Stimulated activated CD8-positive, alpha-beta memory T cell treated with anti-CD3 and anti-CD28 coated beads, Interleukin-7, amount 100 ng/mL, for 24 hours (primary cell): ENCODE results near the gene TECPR2.
"Not testable (repeated sequence)": the region's sequence is repeated elsewhere in the genome, so short reads cannot be mapped to it uniquely, and the experiment has no call there.

Experiments used
- DNase-seq: peaks from one replicate; pipeline ENCODE4 v3.0.0-alpha.2; 2020; ENCODE audit warnings: low read depth

Gene TECPR2

GRCh38 chr14:102528431-102529170, 165.9 kb downstream of the TECPR2 start:
- no peak for DNase-seq

- no peak for DNase-seq
Observed at GRCh38 chr14:102530828-102531478, 168.2 kb downstream of the TECPR2 start.

- DNase-seq: no peak
Observed at GRCh38 chr14:102532204-102532658, 169.5 kb downstream of the TECPR2 start.

GRCh38 chr14:102537981-102538601, 175.3 kb downstream of the TECPR2 start:
- DNase-seq: no peak

GRCh38 chr14:102538602-102539543, 176.1 kb downstream of the TECPR2 start:
- no peak for DNase-seq

- no peak for DNase-seq
Observed at GRCh38 chr14:102539544-102540314, 177.0 kb downstream of the TECPR2 start.

- DNase-seq: no peak
Observed at GRCh38 chr14:102540315-102541028, 177.7 kb downstream of the TECPR2 start.

- DNase-seq: not testable (repeated sequence)
Observed at GRCh38 chr14:102541029-102541491, 178.3 kb downstream of the TECPR2 start.

- no peak for DNase-seq
Observed at GRCh38 chr14:102541771-102542170, 179.0 kb downstream of the TECPR2 start.

GRCh38 chr14:102544046-102544746, 181.5 kb downstream of the TECPR2 start:
- no peak for DNase-seq

GRCh38 chr14:102544747-102545460, 182.2 kb downstream of the TECPR2 start:
- DNase-seq: no peak

GRCh38 chr14:102545461-102546265, 182.9 kb downstream of the TECPR2 start:
- DNase-seq: no peak

- DNase-seq: no peak
Observed at GRCh38 chr14:102548616-102549240, 186.0 kb downstream of the TECPR2 start.

GRCh38 chr14:102550927-102551401, 188.2 kb downstream of the TECPR2 start:
- not testable (repeated sequence) for DNase-seq
